Right forelimb (tissue), 1 donor: Measurements from ENCODE around the gene UNC5A.

Experiments
- DNase-seq: peaks from one replicate; pipeline ENCODE4 v3.0.0-alpha.2; 2018

The UNC5A gene

DNA sequence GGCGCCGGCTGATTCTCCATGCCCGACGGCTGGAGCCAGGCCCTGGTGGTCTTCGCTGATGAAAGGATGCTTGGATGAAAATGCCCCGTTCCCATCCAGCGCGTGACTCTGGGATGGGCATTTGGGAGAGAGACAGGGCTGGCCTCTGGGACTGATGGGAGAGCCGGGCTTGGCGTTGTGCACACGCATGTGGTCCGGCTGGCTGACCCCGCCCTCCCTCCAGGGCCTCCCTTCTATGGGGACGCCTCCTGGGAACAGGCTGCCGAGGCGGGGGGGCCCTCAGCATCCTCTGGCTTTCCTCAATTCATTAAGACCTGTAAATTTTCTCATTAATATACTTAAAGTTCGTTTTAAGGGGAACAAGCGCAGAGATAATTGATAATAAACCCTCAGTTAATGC, 36.8 kb downstream of the UNC5A start:
- no peak for DNase-seq

- no peak for DNase-seq
Observed at GRCh38 chr5:176847726-176848290, 37.4 kb downstream of the UNC5A start.

DNA sequence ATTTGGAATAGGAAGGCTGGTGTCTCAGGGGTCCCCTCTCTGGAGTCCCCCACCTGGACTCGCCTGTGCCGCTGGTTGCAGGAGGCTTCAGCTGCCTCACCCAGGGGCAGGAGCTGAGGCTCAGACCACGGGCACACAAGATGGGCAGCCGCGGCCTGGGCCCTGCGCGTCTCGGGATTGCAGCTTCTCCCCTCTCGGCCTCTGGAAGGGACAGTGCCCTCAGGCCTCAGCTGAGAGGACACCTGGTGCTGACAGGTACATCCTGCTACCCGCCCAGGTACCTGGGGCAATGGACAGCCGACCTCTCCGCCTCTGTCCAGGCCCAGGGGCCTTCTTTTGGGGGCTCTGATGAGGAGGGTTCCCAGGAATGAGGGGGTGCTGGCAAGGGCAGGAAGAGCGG, 38.3 kb downstream of the UNC5A start:
- no peak for DNase-seq

DNA sequence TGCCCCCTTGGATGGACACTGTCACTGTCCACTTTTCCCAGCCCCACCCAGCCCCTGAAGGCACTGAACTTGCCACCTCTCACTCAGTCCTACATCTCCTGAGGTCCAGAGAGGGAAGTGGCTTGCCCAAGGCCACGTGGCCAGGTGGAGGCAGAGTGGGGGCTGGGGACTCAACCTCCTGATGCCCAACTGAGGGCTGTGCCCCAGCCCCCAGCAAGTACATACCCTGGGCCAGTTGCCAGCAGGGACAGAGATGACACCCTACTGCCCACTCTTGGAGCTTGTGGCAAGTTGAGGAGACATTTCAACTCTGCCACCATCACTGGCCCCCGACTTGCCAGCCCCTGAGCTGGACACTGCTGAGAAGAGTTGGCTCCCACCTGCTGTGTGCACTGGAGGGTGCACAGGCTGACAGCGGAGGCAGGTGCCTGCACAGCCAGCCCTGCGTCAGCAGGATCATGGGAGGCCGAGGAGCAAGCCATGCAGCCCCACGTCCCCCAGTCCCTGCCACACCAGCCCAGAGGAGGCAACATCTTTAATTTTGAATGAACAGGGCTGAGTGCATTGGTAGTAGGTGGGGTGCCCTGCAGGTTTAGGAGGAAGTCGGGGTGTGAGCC, 39.4 kb downstream of the UNC5A start:
- no peak for DNase-seq

- DNase-seq, result no peak
Observed at GRCh38 chr5:176850371-176851245, 40.2 kb downstream of the UNC5A start.

DNA sequence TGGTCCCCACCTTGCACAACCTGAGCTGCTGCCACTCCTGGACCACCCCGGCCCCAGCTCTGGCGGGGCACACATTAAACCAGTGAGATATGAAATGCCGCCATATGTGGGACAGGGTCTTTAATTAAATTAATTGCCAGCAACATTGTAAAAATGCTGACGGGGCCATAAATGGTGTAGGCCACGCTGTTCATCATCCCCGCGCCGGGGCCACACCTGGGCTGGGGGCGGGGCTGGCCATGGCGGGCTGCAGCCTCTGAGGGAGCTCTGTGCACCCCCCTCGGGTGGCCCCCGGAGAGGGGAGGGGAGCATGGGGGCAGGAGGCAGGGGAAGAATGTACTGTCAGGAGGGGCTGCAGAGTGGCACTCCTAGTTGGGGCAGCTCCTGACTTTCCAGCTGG, 41.0 kb downstream of the UNC5A start:
- no peak for DNase-seq

- no peak for DNase-seq
Observed at GRCh38 chr5:176851871-176852658, 41.7 kb downstream of the UNC5A start.

DNA sequence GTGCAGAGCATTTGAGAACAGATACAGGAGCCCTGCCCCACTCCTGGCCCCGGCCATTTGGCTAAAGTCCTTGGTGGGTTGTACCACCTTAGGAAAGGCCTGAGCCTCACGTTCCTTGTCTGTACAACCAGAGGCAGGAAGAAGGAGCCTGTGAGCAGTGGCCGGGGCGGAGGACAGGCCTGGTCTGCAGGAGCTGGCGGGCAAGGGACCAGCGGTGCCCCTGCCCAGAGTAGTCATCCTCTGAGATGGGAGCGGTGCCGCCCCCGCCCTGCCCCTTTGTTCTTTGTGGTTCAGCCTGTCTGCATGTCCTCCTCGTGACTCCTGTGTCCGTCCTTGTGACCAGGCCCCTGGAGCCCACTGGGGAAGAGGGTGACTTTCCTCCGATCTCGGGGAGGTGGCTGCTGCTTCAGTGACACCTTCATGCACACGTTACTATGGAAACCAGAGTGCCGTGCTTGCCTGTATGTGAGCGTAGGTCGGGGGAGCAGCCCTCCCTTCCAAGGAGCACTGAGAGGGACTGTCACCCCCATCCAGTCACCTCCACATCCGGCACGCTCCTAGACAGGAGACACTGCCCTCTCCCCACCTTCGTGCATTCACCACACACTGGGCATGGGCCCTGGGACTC, 42.9 kb downstream of the UNC5A start:
- DNase-seq, result no peak

DNA sequence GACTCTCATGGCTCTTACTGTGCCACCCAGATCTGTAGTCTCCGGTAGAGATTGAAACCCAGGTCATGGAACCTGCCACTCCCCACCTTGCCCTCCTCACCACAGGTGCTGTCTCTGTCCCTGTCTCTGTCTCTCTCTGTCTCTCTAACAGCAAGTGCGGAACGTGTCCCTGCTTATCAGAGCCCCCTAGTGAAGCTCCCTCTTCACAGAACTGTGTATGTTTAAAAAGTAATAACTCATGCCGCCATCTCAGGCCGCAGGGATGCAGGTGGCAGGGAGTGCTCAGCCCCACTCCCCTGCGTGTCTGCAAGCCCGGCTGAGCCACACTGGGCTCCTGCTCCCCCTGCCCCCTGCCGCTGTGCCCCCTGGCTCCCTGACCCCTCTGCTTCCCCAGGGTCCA, 43.8 kb downstream of the UNC5A start:
- DNase-seq, result no peak

GRCh38 chr5:176855598-176855997, 45.2 kb downstream of the UNC5A start:
- DNase-seq, result no peak

- DNase-seq, result no peak
Observed at GRCh38 chr5:176856746-176857145, 46.4 kb downstream of the UNC5A start.

DNA sequence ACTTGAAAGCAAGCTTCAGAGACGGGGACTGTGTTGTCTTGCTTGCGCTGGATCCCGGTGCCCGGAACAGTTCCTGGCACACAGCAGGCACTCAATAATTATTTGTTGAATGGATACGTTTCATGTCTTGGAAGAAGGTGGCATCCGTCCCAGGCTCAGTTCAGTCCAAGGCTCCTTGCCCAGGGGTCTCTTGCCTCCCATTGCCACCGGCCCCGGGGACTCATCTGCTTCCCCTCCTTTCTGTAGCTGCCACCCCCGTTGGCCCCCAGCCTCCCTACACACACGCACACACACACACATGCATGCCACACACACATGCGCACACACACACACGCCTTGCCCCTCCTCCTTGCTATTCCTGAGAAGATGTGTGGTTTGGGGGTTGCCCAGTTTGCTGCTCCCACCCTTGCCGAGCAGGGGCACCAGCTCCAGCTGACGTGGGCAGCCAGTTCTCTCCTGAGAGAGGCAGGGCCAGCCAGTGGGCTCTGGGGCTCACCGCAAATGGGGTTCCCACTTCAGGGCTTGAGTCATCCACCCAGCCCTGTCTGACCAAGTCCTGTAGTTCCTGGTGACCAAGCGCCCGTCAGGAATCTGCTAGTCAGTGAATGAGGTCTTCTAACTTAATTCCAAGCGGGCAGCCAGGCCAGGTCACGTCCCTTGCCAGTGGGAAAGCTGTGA, 47.0 kb downstream of the UNC5A start:
- DNase-seq, result no peak

DNA sequence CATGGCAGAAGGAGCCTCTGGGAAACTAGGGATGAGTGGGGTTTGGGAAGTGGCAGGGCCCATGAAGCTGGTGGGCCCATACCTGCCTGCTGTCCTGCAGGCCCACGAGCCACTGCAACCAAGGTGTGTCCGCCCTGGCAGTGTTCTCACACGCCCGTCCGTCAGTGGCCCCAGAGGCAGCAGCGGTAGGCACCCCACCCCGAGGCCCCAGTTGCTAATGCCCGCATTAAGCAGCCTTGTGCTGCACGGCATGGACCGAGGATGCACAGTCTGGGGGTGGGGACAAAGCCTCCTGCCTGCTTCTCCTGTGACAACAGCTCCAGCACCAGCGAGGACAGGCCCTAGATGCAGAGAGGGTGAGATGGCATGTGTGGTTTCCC, 47.5 kb downstream of the UNC5A start:
- DNase-seq, result no peak

GRCh38 chr5:176859916-176860315, 49.6 kb downstream of the UNC5A start:
- DNase-seq, result no peak

DNA sequence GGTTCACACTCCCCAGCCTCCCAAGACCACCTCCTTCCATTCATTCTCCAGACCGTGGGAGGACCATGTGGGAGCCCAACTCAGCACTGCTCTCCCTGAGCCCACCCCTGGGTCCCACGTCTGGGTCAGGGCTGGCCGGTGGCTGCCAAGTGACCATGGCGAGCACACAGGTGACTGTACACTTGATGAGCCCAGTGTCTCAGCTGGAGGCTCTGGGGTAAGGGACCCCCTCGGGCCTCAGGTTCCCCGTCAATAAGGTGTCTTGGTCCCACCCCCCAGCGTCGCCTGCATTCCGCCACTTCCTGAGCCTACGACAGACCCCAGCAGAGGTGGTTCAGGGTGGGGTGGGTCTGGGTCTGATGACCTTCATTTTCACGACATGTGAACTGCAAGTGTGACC, 50.0 kb downstream of the UNC5A start:
- DNase-seq, result no peak

- no peak for DNase-seq
Observed at GRCh38 chr5:176861276-176861675, 50.9 kb downstream of the UNC5A start.

- no peak for DNase-seq
Observed at GRCh38 chr5:176862330-176862995, 52.1 kb downstream of the UNC5A start.

GRCh38 chr5:176863041-176863764, 52.8 kb downstream of the UNC5A start:
- DNase-seq, result no peak

- no peak for DNase-seq
Observed at GRCh38 chr5:176863765-176864098, 53.4 kb downstream of the UNC5A start.

DNA sequence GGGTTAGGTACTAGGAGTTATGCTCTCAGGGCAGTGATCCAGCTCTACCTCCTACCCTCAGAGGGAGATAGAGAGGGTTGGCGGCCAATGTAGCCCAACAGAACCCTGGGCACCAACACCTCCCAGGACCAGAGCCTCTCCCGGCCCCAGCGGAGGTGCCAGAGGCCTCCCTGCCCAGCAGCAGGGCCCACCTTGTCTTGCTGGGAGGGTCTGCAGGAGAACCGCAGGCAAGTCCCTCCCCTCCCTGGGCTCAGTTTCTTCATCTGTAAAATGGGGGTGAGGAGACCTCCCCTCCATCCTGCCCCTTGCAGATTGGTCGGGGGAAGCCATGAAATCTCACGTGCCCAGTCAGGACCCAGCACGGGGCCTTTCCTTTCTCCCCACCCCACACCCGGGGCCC, 54.4 kb downstream of the UNC5A start:
- DNase-seq, result no peak

GRCh38 chr5:176865964-176866363, 55.6 kb downstream of the UNC5A start:
- no peak for DNase-seq
